Epithelial cell of esophagus (primary cell): ENCODE data around the gene ARSJ.

Source experiments
- DNase-seq: peaks from one replicate; pipeline ENCODE4 v3.0.0; 2010; ENCODE audit warnings: low read depth
- H3K4me3 ChIP-seq: 2 replicates; pipeline ENCODE4 v1.5.1; 2011; ENCODE audit warnings: mild to moderate bottlenecking, low read length, control low read depth
- TF ChIP-seq, protein P1 (sequence below): IDR thresholded peaks from 2 replicates; pipeline ENCODE4 v1.5.1; 2011; ENCODE audit warnings: low read depth, mild to moderate bottlenecking, low read length, control low read depth, inconsistent platforms; ENCODE audit not compliant: insufficient read depth; ENCODE audit errors: missing control alignments

ARSJ gene

DNA sequence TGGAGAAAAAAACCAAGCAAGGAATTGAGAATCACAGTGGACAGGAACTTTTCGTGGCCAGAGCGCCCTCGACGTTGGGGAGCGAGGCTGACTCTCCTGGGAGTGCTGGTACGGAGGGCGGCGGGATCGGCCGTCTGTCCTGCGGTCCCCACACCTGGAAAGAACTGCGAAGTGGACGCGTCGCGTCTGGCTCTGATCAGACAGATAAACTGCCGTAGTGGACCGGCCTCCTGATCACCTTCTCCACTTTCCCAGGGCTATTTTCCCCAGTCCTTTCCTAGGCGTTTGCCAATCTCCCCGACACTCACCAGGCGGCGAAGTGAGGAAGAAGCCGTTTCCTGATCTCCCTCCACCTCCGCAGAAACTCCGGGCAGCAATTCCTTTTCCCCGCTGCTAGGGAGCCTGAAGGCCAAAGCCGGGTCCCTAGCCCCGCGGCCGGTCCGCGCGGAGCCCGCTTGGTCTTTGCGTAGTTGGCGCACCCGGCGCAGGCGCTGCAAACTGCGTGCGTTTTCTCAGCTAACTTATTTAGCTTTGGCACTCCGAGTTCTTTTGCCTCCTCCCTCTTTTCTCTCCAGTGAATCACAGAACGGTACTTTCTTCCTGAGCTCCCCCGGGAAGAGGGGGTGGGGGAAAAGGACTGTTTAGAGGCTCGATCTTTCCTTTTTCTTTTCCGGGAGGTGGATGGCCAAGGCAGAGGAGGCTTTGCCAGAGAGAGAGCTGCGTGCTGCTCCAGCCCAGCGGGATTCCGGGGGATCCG, at the start of gene ARSJ:
TSS of gene ARSJ (minus strand) at position 500 of the 757 bp plus-strand sequence. CDS start 813 bp downstream, outside the sequence.
- peak within 1 kb of the TSS; percentile 86 for H3K4me3 ChIP-seq
- TF ChIP-seq, protein P1, sequence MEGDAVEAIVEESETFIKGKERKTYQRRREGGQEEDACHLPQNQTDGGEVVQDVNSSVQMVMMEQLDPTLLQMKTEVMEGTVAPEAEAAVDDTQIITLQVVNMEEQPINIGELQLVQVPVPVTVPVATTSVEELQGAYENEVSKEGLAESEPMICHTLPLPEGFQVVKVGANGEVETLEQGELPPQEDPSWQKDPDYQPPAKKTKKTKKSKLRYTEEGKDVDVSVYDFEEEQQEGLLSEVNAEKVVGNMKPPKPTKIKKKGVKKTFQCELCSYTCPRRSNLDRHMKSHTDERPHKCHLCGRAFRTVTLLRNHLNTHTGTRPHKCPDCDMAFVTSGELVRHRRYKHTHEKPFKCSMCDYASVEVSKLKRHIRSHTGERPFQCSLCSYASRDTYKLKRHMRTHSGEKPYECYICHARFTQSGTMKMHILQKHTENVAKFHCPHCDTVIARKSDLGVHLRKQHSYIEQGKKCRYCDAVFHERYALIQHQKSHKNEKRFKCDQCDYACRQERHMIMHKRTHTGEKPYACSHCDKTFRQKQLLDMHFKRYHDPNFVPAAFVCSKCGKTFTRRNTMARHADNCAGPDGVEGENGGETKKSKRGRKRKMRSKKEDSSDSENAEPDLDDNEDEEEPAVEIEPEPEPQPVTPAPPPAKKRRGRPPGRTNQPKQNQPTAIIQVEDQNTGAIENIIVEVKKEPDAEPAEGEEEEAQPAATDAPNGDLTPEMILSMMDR: no peak
- peak; percentile 75 for DNase-seq

DNA sequence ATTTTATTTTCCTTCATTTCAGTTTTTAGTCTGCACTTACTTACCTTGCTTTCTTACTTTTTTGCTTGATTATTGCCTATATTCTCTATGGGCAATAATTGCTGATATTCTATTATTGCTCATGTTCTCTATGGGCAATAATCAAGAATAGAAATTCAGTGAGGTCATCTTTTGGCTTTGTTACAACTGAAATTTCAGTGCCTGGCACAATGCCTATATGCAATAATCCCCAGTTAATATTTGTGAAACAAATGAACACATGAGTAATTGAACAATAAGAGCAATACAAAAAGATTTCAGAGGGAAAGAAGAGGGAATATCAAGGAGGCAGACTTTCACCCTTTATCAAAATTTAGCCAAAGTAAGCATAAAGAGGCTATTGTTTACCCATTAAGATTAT, 48.6 kb upstream of the ARSJ start:
- H3K4me3 ChIP-seq: no peak overlapping the region
- peak; percentile 80 for DNase-seq
- TF ChIP-seq, protein P1: no peak

DNA sequence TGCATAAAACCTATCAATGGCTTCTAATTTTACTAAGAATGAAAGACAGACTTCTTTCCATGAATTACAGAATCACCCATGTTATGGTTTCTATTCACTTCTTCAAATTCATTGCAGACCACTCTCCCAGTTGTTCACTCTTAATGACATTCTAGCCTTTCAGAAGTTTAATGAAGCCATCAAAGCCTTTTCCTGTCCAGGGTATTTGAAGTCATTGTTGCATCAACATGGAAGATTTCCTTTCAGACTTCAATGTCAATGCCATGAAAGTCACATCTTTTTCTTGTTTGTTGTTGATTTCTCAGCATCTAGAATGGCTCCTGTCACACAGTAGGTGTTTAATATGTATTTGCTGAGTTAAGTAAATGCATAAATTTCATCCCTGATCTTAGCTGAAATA, 48.1 kb upstream of the ARSJ start:
- TF ChIP-seq, protein P1: no peak
- no peak overlapping the region for H3K4me3 ChIP-seq
- no peak for DNase-seq

DNA sequence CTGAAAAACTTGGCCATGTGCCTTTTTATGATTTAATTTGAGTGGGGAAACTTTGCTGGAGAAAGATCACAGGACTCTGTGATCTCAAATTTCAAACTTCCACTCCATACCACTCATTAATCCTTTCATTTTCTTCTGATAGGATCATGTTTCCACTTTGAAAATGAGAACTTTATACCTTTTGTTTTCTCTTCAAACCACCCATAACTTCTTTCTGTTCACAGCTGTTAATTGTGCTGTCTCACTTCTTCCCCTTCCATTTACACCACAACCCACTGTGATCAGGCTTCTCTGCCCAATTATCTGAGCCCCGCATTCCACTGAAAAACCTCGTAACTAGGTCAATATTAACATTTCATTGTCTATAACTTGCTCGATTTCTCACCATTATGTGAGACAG, 47.0 kb upstream of the ARSJ start:
- TF ChIP-seq, protein P1: no peak
- DNase-seq: no peak
- H3K4me3 ChIP-seq: no peak overlapping the region

DNA sequence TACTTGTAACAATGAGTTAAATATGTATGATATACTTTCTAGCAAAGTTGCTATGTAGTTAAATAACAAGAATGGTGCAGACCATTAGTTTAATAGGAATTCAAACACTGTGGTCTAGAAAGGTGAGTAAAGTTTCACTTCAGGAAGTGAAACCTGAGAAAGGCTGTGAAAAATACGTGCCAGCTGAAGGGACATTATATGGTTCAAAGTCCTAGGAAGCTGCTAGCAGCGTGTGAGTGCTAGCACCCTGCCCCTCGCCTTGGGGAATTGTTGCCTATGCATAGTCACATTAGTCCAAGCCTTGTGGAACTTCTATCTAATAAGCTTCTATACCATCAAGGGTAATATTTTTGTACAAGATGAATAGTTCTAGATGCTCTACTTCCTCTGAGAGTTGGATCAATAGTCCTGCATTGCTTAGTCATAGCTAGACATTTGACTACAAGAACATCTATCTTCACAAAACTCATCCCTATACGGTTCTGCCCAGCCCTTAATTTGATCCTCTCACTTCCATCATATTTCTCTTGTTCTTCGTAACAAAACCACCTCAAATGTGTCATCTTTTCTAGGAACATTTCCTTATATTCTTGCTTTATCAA, 45.8 kb upstream of the ARSJ start:
- DNase-seq: no peak
- no peak overlapping the region for H3K4me3 ChIP-seq
- TF ChIP-seq, protein P1: no peak

DNA sequence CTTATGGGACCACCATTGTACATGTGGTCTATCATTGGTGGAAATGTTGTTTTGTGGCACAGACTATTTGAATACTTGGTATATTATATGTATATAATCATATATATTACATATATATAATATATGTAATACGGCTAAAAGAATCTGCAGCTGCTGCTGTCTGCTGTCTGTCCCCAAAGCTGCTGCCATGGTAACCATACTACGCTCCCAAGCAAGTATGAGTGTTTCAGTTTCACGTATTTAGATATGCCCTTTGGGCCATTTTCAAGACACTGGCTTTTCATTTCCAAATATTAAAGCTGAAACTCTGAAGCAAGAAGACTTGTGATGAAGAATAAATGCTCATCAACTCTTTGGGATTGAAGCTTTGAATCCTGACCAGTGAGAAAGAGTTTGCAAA, 42.0 kb upstream of the ARSJ start:
- no peak overlapping the region for H3K4me3 ChIP-seq
- TF ChIP-seq, protein P1: no peak
- no peak for DNase-seq
